Subcutaneous adipose tissue (tissue), 4 donors: ENCODE measurements around the gene S100A4. TPM values are rescaled to one million over a fixed set of nuclear protein-coding genes. Genes with fewer than 3 reads are reported as not detected.

Experiments
- total RNA-seq, 4 donors: library from RNA; depleted of rRNA; stranded (reverse); fragments of >200 nt; gene quantifications; one replicate each; pipeline ENCODE4 v1.1.0, GENCODE V29; 2016
- TF ChIP-seq, protein P1 (sequence below): fragments of 450-650 bp; IDR thresholded peaks from one replicate; pipeline ENCODE4 v1.5.1; 2016; ENCODE audit warnings: low read depth, mild to moderate bottlenecking, control low read depth, antibody characterized with exemption, moderate library complexity

Gene S100A4
- total RNA-seq, 4 donors from 2014 or later, result 497 to 1,679 (median 1,241) TPM

GRCh38 chr1:153520818-153521476 is 24.7 kb downstream of the S100A4 start:
- TF ChIP-seq, protein P1, sequence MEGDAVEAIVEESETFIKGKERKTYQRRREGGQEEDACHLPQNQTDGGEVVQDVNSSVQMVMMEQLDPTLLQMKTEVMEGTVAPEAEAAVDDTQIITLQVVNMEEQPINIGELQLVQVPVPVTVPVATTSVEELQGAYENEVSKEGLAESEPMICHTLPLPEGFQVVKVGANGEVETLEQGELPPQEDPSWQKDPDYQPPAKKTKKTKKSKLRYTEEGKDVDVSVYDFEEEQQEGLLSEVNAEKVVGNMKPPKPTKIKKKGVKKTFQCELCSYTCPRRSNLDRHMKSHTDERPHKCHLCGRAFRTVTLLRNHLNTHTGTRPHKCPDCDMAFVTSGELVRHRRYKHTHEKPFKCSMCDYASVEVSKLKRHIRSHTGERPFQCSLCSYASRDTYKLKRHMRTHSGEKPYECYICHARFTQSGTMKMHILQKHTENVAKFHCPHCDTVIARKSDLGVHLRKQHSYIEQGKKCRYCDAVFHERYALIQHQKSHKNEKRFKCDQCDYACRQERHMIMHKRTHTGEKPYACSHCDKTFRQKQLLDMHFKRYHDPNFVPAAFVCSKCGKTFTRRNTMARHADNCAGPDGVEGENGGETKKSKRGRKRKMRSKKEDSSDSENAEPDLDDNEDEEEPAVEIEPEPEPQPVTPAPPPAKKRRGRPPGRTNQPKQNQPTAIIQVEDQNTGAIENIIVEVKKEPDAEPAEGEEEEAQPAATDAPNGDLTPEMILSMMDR, result no peak

GRCh38 chr1:153519242-153519641 is 26.4 kb downstream of the S100A4 start:
- TF ChIP-seq, protein P1, result no peak

DNA sequence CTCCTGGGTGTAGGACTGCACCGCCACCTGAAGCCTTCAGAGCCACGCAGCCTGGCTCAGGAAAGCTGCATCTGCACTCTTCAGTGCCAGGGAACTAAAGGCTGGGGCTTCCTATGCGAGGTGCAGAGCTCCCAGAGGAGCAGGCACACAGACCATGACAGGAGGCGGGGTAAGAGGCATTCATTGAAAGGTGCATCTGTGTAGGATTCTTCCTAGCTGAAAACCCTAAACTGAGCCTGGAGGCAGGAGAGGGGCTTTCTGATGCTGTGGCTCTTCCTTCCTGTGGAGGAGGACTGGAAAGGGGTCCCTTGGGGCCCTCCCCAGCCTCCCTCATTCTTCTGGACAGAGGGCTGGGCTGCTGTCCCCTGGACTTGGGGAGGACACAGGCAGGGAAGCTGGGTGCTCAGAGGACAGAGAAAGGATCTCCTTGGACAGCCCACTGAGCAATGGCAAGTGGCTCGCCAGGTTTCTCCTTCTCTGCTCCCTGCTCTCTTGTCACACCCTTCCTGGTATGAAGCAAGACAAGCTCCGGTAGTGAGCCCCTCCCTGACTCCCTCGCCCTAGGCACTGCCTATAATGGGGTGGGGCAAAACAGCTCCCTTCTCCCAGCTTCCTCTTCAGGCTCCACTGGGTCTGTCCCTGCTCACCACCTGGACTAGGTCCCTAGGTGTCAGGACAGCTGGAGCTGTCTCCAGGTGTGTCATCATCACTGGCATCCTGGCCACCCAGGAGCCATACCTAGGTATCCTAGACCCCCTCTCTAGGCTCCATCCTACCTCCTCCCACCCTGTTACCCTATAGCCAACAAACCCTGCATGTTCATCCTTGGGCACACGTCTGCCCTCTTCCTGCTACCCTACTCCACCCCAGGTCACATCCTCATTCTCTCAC is 29.9 kb downstream of the S100A4 start:
- TF ChIP-seq, protein P1, result no peak

DNA sequence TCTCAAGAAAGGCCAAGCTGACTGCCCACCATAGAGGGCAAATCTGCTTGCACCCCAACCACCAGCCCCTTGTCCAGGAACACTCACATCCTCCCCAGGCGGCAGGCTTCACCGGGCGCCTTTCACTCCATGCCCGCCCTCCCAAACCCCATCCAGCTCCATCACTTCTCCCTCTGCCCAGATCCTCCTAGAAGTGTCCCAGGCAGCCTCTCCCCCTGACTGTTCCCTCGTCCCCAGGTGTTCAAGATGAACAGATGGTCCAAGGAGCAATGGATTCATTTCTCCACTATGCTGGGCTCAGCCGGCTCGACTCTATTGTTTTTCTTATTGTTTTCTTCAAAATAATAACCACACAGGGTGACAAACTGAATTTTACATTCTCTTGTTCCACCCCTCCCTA is 31.9 kb downstream of the S100A4 start:
- TF ChIP-seq, protein P1, result no peak

GRCh38 chr1:153513023-153513422 is 32.6 kb downstream of the S100A4 start:
- TF ChIP-seq, protein P1, result no peak

- TF ChIP-seq, protein P1, result no peak
Observed at GRCh38 chr1:153510984-153511410, 34.6 kb downstream of the S100A4 start.

- TF ChIP-seq, protein P1, result no peak
Observed at GRCh38 chr1:153509729-153510354, 35.8 kb downstream of the S100A4 start.
